Liver (tissue), 9 donors: ENCODE results near the gene PDLIM4. TPM values are rescaled to one million over a fixed set of nuclear protein-coding genes. Genes with fewer than 3 reads are reported as not detected.

Experiments used
- DNase-seq: peaks from one replicate; pipeline ENCODE4 v3.0.0-alpha.2; 2017; ENCODE audit warnings: low spot score
- H3K27ac ChIP-seq, 2 donors: one replicate each; pipeline ENCODE4 v1.7.0; 2013; ENCODE audit warnings: inconsistent platforms in 2 of 2, low read length in 2 of 2, control low read depth in 1 of 2, low read depth in 1 of 2, mild to moderate bottlenecking in 1 of 2
- H3K27me3 ChIP-seq, 4 donors: one replicate each; pipeline versions ENCODE4 v1.6.1 to v1.7.0; 2013; ENCODE audit warnings: low read length in 3 of 4, inconsistent platforms in 1 of 4, mild to moderate bottlenecking in 1 of 4, moderate library complexity in 1 of 4; ENCODE audit not compliant: control insufficient read depth in 4 of 4, insufficient read depth in 4 of 4
- H3K36me3 ChIP-seq, 4 donors: one replicate each; pipeline versions ENCODE4 v1.6.1 to v1.7.0; 2013; ENCODE audit warnings: low read length in 3 of 4, mild to moderate bottlenecking in 3 of 4, low read depth in 1 of 4, moderate library complexity in 1 of 4; ENCODE audit not compliant: control insufficient read depth in 4 of 4, insufficient read depth in 3 of 4
- H3K4me1 ChIP-seq, 4 donors: one replicate each; pipeline versions ENCODE4 v1.6.1 to v1.7.0; 2013; ENCODE audit warnings: low read length in 3 of 4, mild to moderate bottlenecking in 3 of 4, moderate library complexity in 1 of 4; ENCODE audit not compliant: control insufficient read depth in 4 of 4, insufficient read depth in 4 of 4
- H3K4me3 ChIP-seq, 3 donors: one replicate each; pipeline versions ENCODE4 v1.6.1 to v1.7.0; 2013; ENCODE audit warnings: low read length in 3 of 3, control low read depth in 1 of 3, low read depth in 1 of 3, mild to moderate bottlenecking in 1 of 3
- H3K9ac ChIP-seq, 2 donors: one replicate each; pipeline ENCODE4 v1.7.0; 2013; ENCODE audit warnings: low read length in 2 of 2, mild to moderate bottlenecking in 2 of 2, moderate library complexity in 2 of 2, control low read depth in 1 of 2, low read depth in 1 of 2
- H3K9me3 ChIP-seq, 4 donors: one replicate each; pipeline versions ENCODE4 v1.6.1 to v1.7.0; 2013; ENCODE audit warnings: low read length in 3 of 4; ENCODE audit not compliant: control insufficient read depth in 4 of 4
- ATF3 ChIP-seq: IDR thresholded peaks from 2 replicates; pipeline ENCODE4 v1.6.1; 2016; ENCODE audit warnings: antibody characterized with exemption
- EGR1 ChIP-seq, 2 donors: IDR thresholded peaks; 2 replicates each; pipeline ENCODE4 v1.6.1; 2016 to 2018; ENCODE audit warnings: antibody characterized with exemption in 2 of 2, low read depth in 2 of 2
- FOXA1 ChIP-seq: IDR thresholded peaks from 2 replicates; pipeline ENCODE4 v1.6.1; 2016; ENCODE audit warnings: antibody characterized with exemption
- FOXA2 ChIP-seq: IDR thresholded peaks from 2 replicates; pipeline ENCODE4 v1.6.1; 2016; ENCODE audit warnings: antibody characterized with exemption
- GABPA ChIP-seq, 2 donors: IDR thresholded peaks in 1 of 2; conservative IDR thresholded peaks in 1 of 2; 2 replicates each; pipeline ENCODE4 v1.6.1; 2016; ENCODE audit warnings: antibody characterized with exemption in 2 of 2, mild to moderate bottlenecking in 1 of 2, moderate library complexity in 1 of 2
- HNF4A ChIP-seq, 2 donors: conservative IDR thresholded peaks; 2 replicates each; pipeline ENCODE4 v1.6.1; 2016; ENCODE audit warnings: antibody characterized with exemption in 2 of 2, mild to moderate bottlenecking in 2 of 2
- HNF4G ChIP-seq: IDR thresholded peaks from 2 replicates; pipeline ENCODE4 v1.6.1; 2016; ENCODE audit warnings: antibody characterized with exemption
- JUND ChIP-seq, 2 donors: IDR thresholded peaks; 2 replicates each; pipeline ENCODE4 v1.6.1; 2016; ENCODE audit warnings: antibody characterized with exemption in 2 of 2
- MAX ChIP-seq: IDR thresholded peaks from 2 replicates; pipeline ENCODE4 v1.6.1; 2016; ENCODE audit warnings: antibody characterized with exemption
- NR2F2 ChIP-seq: IDR thresholded peaks from 2 replicates; pipeline ENCODE4 v1.6.1; 2016; ENCODE audit warnings: antibody characterized with exemption
- RAD21 ChIP-seq, 2 donors: IDR thresholded peaks; 2 replicates each; pipeline ENCODE4 v1.6.1; 2016; ENCODE audit warnings: antibody characterized with exemption in 2 of 2, mild to moderate bottlenecking in 2 of 2
- RXRA ChIP-seq, 2 donors: IDR thresholded peaks; 2 replicates each; pipeline ENCODE4 v1.6.1; 2017 to 2018; ENCODE audit warnings: antibody characterized with exemption in 2 of 2, mild to moderate bottlenecking in 1 of 2
- SP1 ChIP-seq: IDR thresholded peaks from 2 replicates; pipeline ENCODE4 v1.6.1; 2018; ENCODE audit warnings: antibody characterized with exemption, mild to moderate bottlenecking
- TAF1 ChIP-seq: conservative IDR thresholded peaks from 2 replicates; pipeline ENCODE4 v1.6.1; 2016; ENCODE audit warnings: antibody characterized with exemption, mild to moderate bottlenecking
- YY1 ChIP-seq: IDR thresholded peaks from 2 replicates; pipeline ENCODE4 v1.6.1; 2016; ENCODE audit warnings: antibody characterized with exemption, mild to moderate bottlenecking
- WGBS: extraction: QIAGEN DNeasy Blood & Tissue Kit; methylation state at CpG from one replicate; pipeline ENCODE4 v1.1.7; 2013; 5-methylcytosine and 5-hydroxymethylcytosine counted together
- polyA plus RNA-seq, 2 donors: library from polyadenylated mRNA; stranded (reverse) in 1 of 2; unstranded in 1 of 2; fragments of 200-250 nt in 1 of 2; fragments of >200 nt in 1 of 2; fragmentation: Nextera tagmentation in 1 of 2; extraction: Ambion mirVana in 1 of 2; gene quantifications; one replicate each; pipeline versions ENCODE4 v1.2.1 to v1.2.3, GENCODE V29; 2013 to 2015
- total RNA-seq, 2 donors: library from RNA; depleted of rRNA; stranded (reverse); fragments of >200 nt; gene quantifications; one replicate each; pipeline ENCODE4 v1.2.3, GENCODE V29; 2014
- TF ChIP-seq, protein P1 (sequence below): IDR thresholded peaks from 2 replicates; pipeline ENCODE4 v1.6.1; 2016; ENCODE audit warnings: antibody characterized with exemption
- TF ChIP-seq, protein P2 (sequence below): fragments of 150-350 bp; IDR thresholded peaks from 2 replicates; pipeline ENCODE4 v1.5.1; 2017; ENCODE audit warnings: improper control_type of control experiment, low read depth, low read length; ENCODE audit not compliant: missing input control
- donor health status: healthy.
- donor health status: healthy.
- donor health status: healthy.
- donor health status: healthy.
- donor health status: healthy.

Gene PDLIM4
- total and polyA plus RNA-seq, 4 donors, result 0.25 to 0.93 (median 0.65) TPM

- Histone ChIP-seq H3K27me3 (no peaks in the 10 kb centered on the region), H3K4me1 (peaks cover 0 to 10% (median 3%) of the 10 kb centered on the region in 4 donors), H3K9me3 (no peaks in the 10 kb centered on the region), H3K4me3 (no peak overlapping the region), H3K9ac (no peak overlapping the region), H3K27ac (no peak overlapping the region), H3K36me3 (no peaks in the 10 kb centered on the region)
- no peak for DNase-seq
- 91% methylated on average over 2 of the region's 2 CpGs for WGBS
- no peak for TF ChIP-seq GABPA (IDR thresholded peaks at IDR 0.05 in 1 of 2, conservative IDR thresholded peaks at IDR 0.05 in 1 of 2)
- TF ChIP-seq MAX, result no peak
- no peak for TF ChIP-seq YY1
- TF ChIP-seq FOXA2, result no peak
- no peak for TF ChIP-seq NR2F2
- TF ChIP-seq JUND (IDR thresholded peaks at IDR 0.05), result no peak
- no peak for TF ChIP-seq TAF1
- TF ChIP-seq SP1, result no peak
- no peak for TF ChIP-seq ATF3
Measured at GRCh38 chr5:132223861-132224260, 33.6 kb upstream of the PDLIM4 start.

DNA sequence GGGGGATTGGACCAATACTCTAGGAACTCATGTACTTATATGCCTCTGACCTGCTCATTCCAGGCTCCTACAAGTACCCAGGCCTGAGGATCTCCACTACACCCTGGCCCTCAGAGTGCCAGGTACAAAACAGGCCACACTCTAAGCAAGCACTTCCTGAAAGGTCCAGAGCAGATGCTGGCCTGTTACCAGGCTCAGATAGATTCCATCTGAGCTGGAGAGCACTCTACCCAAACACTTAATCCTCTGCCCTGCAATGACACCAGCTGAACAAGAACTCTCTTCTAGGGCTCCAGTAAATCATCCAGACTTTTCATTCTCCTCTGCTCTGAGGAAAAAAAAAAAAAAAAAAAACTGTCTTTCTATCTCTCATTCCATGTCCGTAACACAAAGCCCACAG, 32.8 kb upstream of the PDLIM4 start:
- Histone ChIP-seq H3K4me3 (no peak overlapping the region), H3K27ac (no peak overlapping the region), H3K9ac (no peak overlapping the region), H3K9me3 (no peaks in the 10 kb centered on the region), H3K36me3 (no peaks in the 10 kb centered on the region), H3K4me1 (peaks cover 0 to 10% (median 3%) of the 10 kb centered on the region in 4 donors), H3K27me3 (no peaks in the 10 kb centered on the region)
- TF ChIP-seq EGR1 (IDR thresholded peaks at IDR 0.05; ENCODE audit: low read depth in 2 of 2), result no peak
- no peak for TF ChIP-seq HNF4G
- TF ChIP-seq ATF3, result no peak
- no peak for TF ChIP-seq HNF4A (conservative IDR thresholded peaks at IDR 0.05)
- TF ChIP-seq YY1, result no peak
- no peak for TF ChIP-seq JUND (IDR thresholded peaks at IDR 0.05)
- TF ChIP-seq RXRA (IDR thresholded peaks at IDR 0.05), result no peak
- TF ChIP-seq TAF1, result no peak
- TF ChIP-seq NR2F2, result no peak
- no peak for TF ChIP-seq MAX
- TF ChIP-seq, protein P1, sequence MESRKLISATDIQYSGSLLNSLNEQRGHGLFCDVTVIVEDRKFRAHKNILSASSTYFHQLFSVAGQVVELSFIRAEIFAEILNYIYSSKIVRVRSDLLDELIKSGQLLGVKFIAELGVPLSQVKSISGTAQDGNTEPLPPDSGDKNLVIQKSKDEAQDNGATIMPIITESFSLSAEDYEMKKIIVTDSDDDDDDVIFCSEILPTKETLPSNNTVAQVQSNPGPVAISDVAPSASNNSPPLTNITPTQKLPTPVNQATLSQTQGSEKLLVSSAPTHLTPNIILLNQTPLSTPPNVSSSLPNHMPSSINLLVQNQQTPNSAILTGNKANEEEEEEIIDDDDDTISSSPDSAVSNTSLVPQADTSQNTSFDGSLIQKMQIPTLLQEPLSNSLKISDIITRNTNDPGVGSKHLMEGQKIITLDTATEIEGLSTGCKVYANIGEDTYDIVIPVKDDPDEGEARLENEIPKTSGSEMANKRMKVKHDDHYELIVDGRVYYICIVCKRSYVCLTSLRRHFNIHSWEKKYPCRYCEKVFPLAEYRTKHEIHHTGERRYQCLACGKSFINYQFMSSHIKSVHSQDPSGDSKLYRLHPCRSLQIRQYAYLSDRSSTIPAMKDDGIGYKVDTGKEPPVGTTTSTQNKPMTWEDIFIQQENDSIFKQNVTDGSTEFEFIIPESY, result no peak
- TF ChIP-seq, protein P2, sequence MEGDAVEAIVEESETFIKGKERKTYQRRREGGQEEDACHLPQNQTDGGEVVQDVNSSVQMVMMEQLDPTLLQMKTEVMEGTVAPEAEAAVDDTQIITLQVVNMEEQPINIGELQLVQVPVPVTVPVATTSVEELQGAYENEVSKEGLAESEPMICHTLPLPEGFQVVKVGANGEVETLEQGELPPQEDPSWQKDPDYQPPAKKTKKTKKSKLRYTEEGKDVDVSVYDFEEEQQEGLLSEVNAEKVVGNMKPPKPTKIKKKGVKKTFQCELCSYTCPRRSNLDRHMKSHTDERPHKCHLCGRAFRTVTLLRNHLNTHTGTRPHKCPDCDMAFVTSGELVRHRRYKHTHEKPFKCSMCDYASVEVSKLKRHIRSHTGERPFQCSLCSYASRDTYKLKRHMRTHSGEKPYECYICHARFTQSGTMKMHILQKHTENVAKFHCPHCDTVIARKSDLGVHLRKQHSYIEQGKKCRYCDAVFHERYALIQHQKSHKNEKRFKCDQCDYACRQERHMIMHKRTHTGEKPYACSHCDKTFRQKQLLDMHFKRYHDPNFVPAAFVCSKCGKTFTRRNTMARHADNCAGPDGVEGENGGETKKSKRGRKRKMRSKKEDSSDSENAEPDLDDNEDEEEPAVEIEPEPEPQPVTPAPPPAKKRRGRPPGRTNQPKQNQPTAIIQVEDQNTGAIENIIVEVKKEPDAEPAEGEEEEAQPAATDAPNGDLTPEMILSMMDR, result no peak
- no peak for TF ChIP-seq GABPA (IDR thresholded peaks at IDR 0.05 in 1 of 2, conservative IDR thresholded peaks at IDR 0.05 in 1 of 2)
- TF ChIP-seq RAD21 (IDR thresholded peaks at IDR 0.05), result no peak
- no peak for TF ChIP-seq FOXA1
- DNase-seq, result no peak
- WGBS, result 87% methylated on average over 1 of the region's 1 CpG
